RWPE2 (cell line): ENCODE measurements around the gene ULK2.

Experiments used
- ATAC-seq: fragments of 200-7000 bp; cut with Tn5 transposase; 3 replicates; pipeline ENCODE4 v1.9.1; 2021; ENCODE audit warnings: low read depth
- DNase-seq: peaks from one replicate; pipeline ENCODE4 v3.0.0-alpha.2; 2020; ENCODE audit warnings: low spot score
- H3K27ac ChIP-seq: fragments of 450-650 bp; 2 replicates; pipeline ENCODE4 v1.5.1; 2017; ENCODE audit warnings: mild to moderate bottlenecking; ENCODE audit not compliant: poor library complexity, severe bottlenecking
- H3K27me3 ChIP-seq: fragments of 250-450 bp; sonication (Bioruptor Pico); 2 replicates; pipeline ENCODE4 v1.5.1; 2021; ENCODE audit warnings: mild to moderate bottlenecking, moderate library complexity; ENCODE audit not compliant: insufficient read depth, poor library complexity, severe bottlenecking
- H3K36me3 ChIP-seq: fragments of 250-450 bp; sonication (Bioruptor Pico); 2 replicates; pipeline ENCODE4 v1.5.1; 2020; ENCODE audit warnings: low read depth, mild to moderate bottlenecking, moderate library complexity
- H3K4me1 ChIP-seq: fragments of 250-450 bp; sonication (Bioruptor Pico); 2 replicates; pipeline ENCODE4 v1.5.1; 2021; ENCODE audit warnings: mild to moderate bottlenecking, moderate library complexity; ENCODE audit not compliant: insufficient read depth, poor library complexity, severe bottlenecking
- H3K4me3 ChIP-seq: fragments of 250-450 bp; sonication (Bioruptor Pico); 2 replicates; pipeline ENCODE4 v1.5.1; 2021; ENCODE audit warnings: mild to moderate bottlenecking, moderate library complexity; ENCODE audit not compliant: severe bottlenecking
- H3K9me3 ChIP-seq: fragments of 250-450 bp; sonication (Bioruptor Pico); 2 replicates; pipeline ENCODE4 v1.5.1; 2021; ENCODE audit warnings: mild to moderate bottlenecking, moderate library complexity; ENCODE audit not compliant: severe bottlenecking
- CTCF ChIP-seq: fragments of 450-650 bp; IDR thresholded peaks from one replicate; pipeline ENCODE4 v1.5.1; 2017; ENCODE audit warnings: mild to moderate bottlenecking, moderate library complexity; ENCODE audit not compliant: poor library complexity, severe bottlenecking

The ULK2 gene

GRCh38 chr17:19780846-19781245 is 86.9 kb downstream of the ULK2 start:
- Histone ChIP-seq H3K4me1 (no peaks in the 10 kb centered on the region), H3K4me3 (no peak overlapping the region), H3K27ac (no peak overlapping the region), H3K9me3 (no peaks in the 10 kb centered on the region), H3K27me3 (no peaks in the 10 kb centered on the region), H3K36me3 (peaks cover 39% of the 10 kb centered on the region)
- ATAC-seq = no peak
- TF ChIP-seq CTCF = no peak
- no peak for DNase-seq

- Histone ChIP-seq H3K36me3 (peaks cover 34% of the 10 kb centered on the region), H3K27ac (no peak overlapping the region), H3K4me1 (no peaks in the 10 kb centered on the region), H3K27me3 (no peaks in the 10 kb centered on the region), H3K4me3 (no peak overlapping the region), H3K9me3 (no peaks in the 10 kb centered on the region)
- no peak for ATAC-seq
- no peak for DNase-seq
- TF ChIP-seq CTCF = no peak
These were observed 94.2 kb downstream of the ULK2 start for GRCh38 chr17:19773534-19773933.

DNA sequence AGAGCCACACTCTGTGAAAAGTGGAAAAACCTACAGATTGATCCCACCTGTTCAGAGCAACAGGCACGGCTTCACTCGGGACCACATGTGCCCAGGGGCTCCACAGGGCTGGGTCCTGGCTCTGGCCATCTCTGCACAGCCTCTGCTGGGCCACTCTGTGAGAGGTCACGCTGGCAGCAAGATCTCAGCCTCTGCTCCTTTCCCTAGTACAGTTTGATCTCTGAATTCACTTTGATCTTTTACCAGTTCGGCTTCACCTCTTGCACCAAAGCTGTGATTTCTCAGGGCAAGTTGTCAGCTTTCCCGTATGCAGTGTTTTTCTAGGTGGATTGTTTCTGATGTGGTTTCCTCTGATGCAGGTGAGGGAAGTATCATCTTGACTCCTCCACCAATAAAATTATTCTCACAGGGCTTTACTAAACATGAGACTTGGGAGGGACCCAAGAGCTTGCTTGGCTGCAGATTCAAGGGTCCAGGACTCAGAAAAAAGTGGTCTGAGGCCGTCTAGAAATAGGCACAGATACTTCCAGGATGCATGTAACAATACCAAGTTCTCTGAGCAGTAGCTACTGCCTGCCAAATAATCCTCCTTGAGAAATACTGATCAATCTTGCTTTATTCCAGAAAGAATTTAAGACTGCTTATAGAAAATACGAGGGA is 95.6 kb downstream of the ULK2 start:
- H3K4me1 ChIP-seq = no peaks in the 10 kb centered on the region
- no peak for DNase-seq
- no peak overlapping the region for H3K27ac ChIP-seq
- H3K9me3 ChIP-seq = no peaks in the 10 kb centered on the region
- H3K4me3 ChIP-seq = no peak overlapping the region
- H3K36me3 ChIP-seq = peaks cover 29% of the 10 kb centered on the region
- TF ChIP-seq CTCF = no peak
- ATAC-seq = no peak
- H3K27me3 ChIP-seq = no peaks in the 10 kb centered on the region

DNA sequence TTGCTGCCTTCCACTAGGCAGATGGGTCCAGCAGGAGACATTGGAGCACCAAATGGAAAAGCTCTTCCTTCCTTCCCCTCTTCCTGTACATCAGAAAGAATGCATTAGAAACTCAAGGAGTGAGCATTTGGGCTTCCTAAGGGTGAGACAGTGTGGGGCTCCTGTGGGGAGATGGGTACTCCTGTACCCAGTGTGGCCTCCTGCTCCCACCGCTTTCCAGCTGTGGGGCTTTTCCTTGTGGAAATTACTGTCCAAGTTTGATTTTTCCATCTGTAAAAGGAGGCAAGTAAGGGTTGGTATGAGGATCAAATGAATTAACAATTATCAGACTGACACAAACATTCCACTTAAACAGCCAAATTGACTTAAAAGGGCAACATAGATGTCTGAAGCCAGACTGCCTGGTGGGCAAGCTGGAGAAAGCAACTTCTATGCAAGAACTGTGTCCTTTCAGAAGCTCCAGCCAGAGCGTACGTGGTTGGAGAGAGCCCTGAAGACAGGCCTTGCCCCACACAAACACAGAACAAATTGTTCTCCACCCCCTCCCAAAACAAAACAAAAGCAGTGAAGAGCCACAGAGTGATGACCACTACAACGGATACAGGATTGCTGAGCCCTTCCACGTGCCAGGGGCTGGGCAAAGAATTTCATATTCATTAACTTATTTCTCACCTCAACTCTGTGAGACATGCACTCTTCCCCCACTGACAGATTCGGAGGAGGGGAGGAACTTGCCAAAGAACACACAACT is 96.6 kb downstream of the ULK2 start:
- peaks cover 19% of the 10 kb centered on the region for H3K36me3 ChIP-seq
- ATAC-seq = no peak

More for the DNA sequence above, 96.6 kb downstream of the ULK2 start:
- no peaks in the 10 kb centered on the region for H3K4me1 ChIP-seq
- no peak overlapping the region for H3K27ac ChIP-seq
- no peaks in the 10 kb centered on the region for H3K9me3 ChIP-seq
- no peak for DNase-seq
- no peaks in the 10 kb centered on the region for H3K27me3 ChIP-seq
- TF ChIP-seq CTCF = no peak
- H3K4me3 ChIP-seq = no peak overlapping the region
